Smooth muscle cell of trachea (primary cell): ENCODE data around the gene RSU1. TPM values are rescaled to one million over a fixed set of nuclear protein-coding genes. Genes with fewer than 3 reads are reported as not detected.

Experiments
- total RNA-seq: library from RNA; depleted of rRNA; stranded (reverse); fragments of >200 nt; gene quantifications from 2 replicates; pipeline ENCODE4 v1.2.1, GENCODE V29; 2014

The RSU1 gene
- total RNA-seq, result 70.1 and 85.3 TPM in 2 replicates

DNA sequence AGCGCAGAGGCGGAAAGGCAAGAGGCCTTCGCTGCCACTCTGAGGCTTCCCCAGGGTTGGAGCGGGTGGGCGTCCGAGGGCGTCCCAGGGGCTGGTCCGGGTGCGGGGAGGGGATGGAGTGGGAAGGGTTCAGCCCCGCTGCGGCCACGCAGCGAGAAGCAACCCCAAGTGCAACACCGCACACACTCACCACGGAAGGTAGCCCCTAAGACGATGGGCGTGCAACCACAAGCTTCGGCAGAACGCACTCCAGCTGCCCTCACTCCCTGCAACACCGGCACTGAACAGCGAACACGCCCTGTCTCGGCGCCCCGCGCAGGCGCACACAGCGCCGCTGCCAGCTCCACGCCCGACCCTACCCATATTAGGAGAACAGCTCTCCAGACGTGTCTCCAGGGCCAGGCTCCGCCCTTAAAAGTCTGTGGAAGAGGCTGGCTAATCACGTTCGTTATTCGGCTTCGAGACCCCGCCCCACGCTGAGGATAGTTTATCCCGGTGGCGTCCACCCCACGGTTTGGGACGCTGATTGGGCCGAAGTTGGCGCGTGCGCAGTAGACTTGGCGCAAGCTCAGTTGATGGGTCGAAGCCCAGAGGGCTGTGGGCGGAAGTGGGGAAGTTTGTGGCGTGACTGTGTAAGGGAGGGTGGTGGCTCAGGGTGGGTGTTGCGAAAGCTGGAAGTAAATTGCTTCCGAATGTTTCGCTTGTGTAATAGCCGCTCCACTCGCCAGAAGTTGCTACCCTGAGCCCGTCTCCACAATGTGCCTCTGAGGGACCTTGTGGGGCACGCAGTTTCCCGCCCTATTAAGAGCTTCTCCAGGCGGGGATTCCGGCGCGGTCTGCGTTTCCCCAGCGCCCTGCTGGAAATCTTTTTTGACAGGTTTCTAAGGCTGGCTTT is at the start of gene RSU1:
Gene RSU1, minus strand, starts transcription at position 300 of the 895 bp plus-strand sequence. CDS start 343 bp downstream, outside the sequence.

